Nephron (organoid): ENCODE data around the gene DIAPH3.

Experiments
- H3K27ac Mint-ChIP-seq, 3 experiments: 2 replicates each; pipeline ENCODE4 v1.8.0; 2020; ENCODE audit warnings: mixed read lengths in 3 of 3, mild to moderate bottlenecking in 2 of 3, moderate library complexity in 1 of 3
- H3K27me3 Mint-ChIP-seq: 2 replicates; pipeline ENCODE4 v1.8.0; 2021; ENCODE audit warnings: low read depth, mild to moderate bottlenecking, moderate library complexity, mixed read lengths
- H3K36me3 Mint-ChIP-seq: 2 replicates; pipeline ENCODE4 v1.8.0; 2020; ENCODE audit warnings: low read depth, mixed read lengths
- H3K4me1 Mint-ChIP-seq: 2 replicates; pipeline ENCODE4 v1.8.0; 2020; ENCODE audit warnings: mixed read lengths
- H3K4me3 Mint-ChIP-seq, 3 experiments: 2 replicates each; pipeline ENCODE4 v1.8.0; 2020; ENCODE audit warnings: mild to moderate bottlenecking in 3 of 3, mixed read lengths in 3 of 3, moderate library complexity in 2 of 3
- H3K9me3 Mint-ChIP-seq: 2 replicates; pipeline ENCODE4 v1.8.0; 2020; ENCODE audit warnings: mixed read lengths
- TF ChIP-seq, protein P1 (sequence below), 3 experiments: fragments of 200-600 bp; sonication (generic); IDR thresholded peaks; one replicate each; pipeline ENCODE4 v1.5.0; 2021; ENCODE audit warnings: antibody characterized with exemption in 3 of 3; ENCODE audit not compliant: unreplicated experiment in 3 of 3

DIAPH3 gene

GRCh38 chr13:60182907-60183306 is 19.2 kb upstream of the DIAPH3 start:
- H3K27me3 Mint-ChIP-seq = no peaks in the 10 kb centered on the region
- no peak overlapping the region for H3K27ac Mint-ChIP-seq
- no peak overlapping the region for H3K4me3 Mint-ChIP-seq
- H3K4me1 Mint-ChIP-seq = no peaks in the 10 kb centered on the region
- no peaks in the 10 kb centered on the region for H3K9me3 Mint-ChIP-seq
- no peaks in the 10 kb centered on the region for H3K36me3 Mint-ChIP-seq
- TF ChIP-seq, protein P1, sequence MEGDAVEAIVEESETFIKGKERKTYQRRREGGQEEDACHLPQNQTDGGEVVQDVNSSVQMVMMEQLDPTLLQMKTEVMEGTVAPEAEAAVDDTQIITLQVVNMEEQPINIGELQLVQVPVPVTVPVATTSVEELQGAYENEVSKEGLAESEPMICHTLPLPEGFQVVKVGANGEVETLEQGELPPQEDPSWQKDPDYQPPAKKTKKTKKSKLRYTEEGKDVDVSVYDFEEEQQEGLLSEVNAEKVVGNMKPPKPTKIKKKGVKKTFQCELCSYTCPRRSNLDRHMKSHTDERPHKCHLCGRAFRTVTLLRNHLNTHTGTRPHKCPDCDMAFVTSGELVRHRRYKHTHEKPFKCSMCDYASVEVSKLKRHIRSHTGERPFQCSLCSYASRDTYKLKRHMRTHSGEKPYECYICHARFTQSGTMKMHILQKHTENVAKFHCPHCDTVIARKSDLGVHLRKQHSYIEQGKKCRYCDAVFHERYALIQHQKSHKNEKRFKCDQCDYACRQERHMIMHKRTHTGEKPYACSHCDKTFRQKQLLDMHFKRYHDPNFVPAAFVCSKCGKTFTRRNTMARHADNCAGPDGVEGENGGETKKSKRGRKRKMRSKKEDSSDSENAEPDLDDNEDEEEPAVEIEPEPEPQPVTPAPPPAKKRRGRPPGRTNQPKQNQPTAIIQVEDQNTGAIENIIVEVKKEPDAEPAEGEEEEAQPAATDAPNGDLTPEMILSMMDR (IDR thresholded peaks at IDR 0.05; ENCODE audit: unreplicated experiment in 3 of 3) = no peak

DNA sequence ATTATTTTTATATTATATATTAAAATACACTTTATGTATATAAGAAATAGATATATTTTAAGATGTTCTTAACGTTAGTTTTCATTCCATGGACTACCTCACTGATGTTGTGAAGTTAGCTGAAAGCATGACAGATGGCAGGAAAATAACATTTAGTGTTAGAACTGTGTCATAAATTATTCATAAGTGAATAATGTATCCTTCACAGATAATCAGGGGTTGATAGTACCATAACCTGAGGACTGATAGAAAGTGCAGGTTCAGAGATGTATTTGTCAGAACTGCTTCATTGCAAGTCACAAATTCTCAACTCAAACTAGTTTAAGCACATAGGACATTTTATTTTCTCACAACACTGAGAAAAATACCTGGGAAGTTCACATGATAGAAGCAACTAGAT is 14.6 kb upstream of the DIAPH3 start:
- TF ChIP-seq, protein P1 (IDR thresholded peaks at IDR 0.05; ENCODE audit: unreplicated experiment in 3 of 3) = no peak
- Mint-ChIP-seq H3K27me3 (no peaks in the 10 kb centered on the region), H3K27ac (no peak overlapping the region), H3K9me3 (no peaks in the 10 kb centered on the region), H3K36me3 (no peaks in the 10 kb centered on the region), H3K4me3 (no peak overlapping the region), H3K4me1 (no peaks in the 10 kb centered on the region)

DNA sequence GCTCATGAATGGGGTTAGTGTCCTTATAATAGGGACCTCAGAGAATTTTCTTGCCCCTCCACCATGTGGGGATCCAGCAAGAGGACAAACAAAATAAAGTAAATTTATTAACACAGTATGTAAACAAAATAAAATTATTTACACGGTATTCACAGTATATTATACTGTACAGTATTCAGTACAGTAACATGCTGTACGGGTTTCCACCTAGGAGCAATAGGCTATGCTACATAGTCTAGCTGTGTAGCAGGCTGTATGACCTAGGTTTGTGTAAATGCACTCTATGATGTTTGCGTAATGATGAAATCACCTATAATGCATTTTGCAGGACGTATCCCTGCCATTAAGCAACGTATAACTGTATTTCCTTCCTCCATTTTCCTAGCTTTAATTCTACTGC is 11.8 kb upstream of the DIAPH3 start:
- Mint-ChIP-seq H3K36me3 (no peaks in the 10 kb centered on the region), H3K9me3 (no peaks in the 10 kb centered on the region), H3K4me3 (no peak overlapping the region), H3K27me3 (no peaks in the 10 kb centered on the region), H3K27ac (no peak overlapping the region), H3K4me1 (no peaks in the 10 kb centered on the region)
- TF ChIP-seq, protein P1 (IDR thresholded peaks at IDR 0.05; ENCODE audit: unreplicated experiment in 3 of 3) = no peak

GRCh38 chr13:60174113-60174512 is 10.4 kb upstream of the DIAPH3 start:
- H3K9me3 Mint-ChIP-seq = no peaks in the 10 kb centered on the region

DNA sequence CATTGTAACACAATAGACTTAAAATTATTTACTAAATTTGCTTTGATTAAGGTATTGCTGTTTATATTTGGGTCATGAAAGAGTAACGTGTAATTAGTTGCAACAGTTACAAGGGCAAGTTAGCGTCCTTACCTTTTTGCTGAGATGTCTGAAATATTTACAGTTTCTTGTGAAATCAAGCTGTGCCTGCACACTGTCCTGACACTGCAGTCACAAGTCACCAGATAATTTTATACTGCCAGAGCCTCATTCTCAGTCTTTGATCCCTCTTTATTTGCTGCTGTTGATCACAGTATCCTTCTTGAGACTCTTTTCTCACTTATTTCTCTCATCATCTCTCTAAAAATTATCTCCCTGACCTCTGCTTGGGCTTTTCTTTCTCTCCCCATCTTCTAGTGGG is 8.4 kb upstream of the DIAPH3 start:
- Mint-ChIP-seq H3K4me3 (no peak overlapping the region), H3K9me3 (no peaks in the 10 kb centered on the region), H3K27ac (no peak overlapping the region), H3K27me3 (no peaks in the 10 kb centered on the region), H3K36me3 (no peaks in the 10 kb centered on the region), H3K4me1 (no peaks in the 10 kb centered on the region)
- TF ChIP-seq, protein P1 (IDR thresholded peaks at IDR 0.05; ENCODE audit: unreplicated experiment in 3 of 3) = no peak

More at GRCh38 chr13:60174113-60174512, 10.4 kb upstream of the DIAPH3 start:
- H3K4me3 Mint-ChIP-seq = no peak overlapping the region
- TF ChIP-seq, protein P1 (IDR thresholded peaks at IDR 0.05; ENCODE audit: unreplicated experiment in 3 of 3) = no peak
- H3K36me3 Mint-ChIP-seq = no peaks in the 10 kb centered on the region
- no peaks in the 10 kb centered on the region for H3K27me3 Mint-ChIP-seq
- H3K27ac Mint-ChIP-seq = no peak overlapping the region
- no peaks in the 10 kb centered on the region for H3K4me1 Mint-ChIP-seq

DNA sequence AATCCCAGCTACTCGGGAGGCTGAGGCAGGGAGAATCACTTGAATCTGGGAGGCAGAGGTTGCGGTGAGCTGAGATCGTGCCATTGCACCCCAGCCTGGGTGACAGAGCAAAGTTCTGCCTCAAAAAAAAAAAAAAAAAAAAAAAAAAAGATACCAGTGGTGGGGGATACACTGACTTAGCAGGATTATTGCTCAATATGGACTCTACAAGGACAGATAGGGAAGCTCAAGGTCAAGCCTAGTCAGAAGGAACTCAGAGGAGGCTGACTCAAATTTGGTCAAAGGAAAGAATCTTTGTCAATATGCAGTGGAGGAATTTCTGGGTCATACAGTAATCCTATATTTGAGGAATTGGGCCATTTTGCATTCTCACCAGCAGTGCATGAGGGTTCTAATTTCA is 6.7 kb upstream of the DIAPH3 start:
- Mint-ChIP-seq H3K27me3 (no peaks in the 10 kb centered on the region), H3K36me3 (no peaks in the 10 kb centered on the region), H3K9me3 (no peaks in the 10 kb centered on the region), H3K4me1 (peaks cover 6% of the 10 kb centered on the region), H3K4me3 (no peak overlapping the region), H3K27ac (no peak overlapping the region)
- TF ChIP-seq, protein P1 (IDR thresholded peaks at IDR 0.05; ENCODE audit: unreplicated experiment in 3 of 3) = no peak
